AG04449 (cell line): ENCODE data around the gene MARVELD1.

Source experiments
- CTCF ChIA-PET: fragments of 350-600 bp; formaldehyde crosslinking; extraction: SDS; loops from one replicate; lab custom pipeline; 2021; ENCODE audit warnings: antibody characterized with exemption; lab: Yijun Ruan, JAX
- POLR2A ChIA-PET: fragments of 400-600, 350-600 bp; formaldehyde crosslinking; extraction: SDS; loops from one replicate; lab custom pipeline; 2020; ENCODE audit warnings: antibody characterized with exemption, inconsistent platforms; lab: Yijun Ruan, JAX
- DNase-seq: peaks from one replicate; pipeline ENCODE4 v3.0.0-alpha.2; 2010; ENCODE audit warnings: low read depth, low spot score
- H3K4me3 ChIP-seq: 2 replicates; pipeline ENCODE4 v1.5.1; 2011; ENCODE audit warnings: low read depth, mild to moderate bottlenecking, control low read depth, low read length
- TF ChIP-seq, protein P1 (sequence below): IDR thresholded peaks from one replicate; pipeline ENCODE4 v1.5.1; 2011; ENCODE audit warnings: mild to moderate bottlenecking, moderate library complexity, low read length, control low read depth, inconsistent platforms; ENCODE audit not compliant: insufficient read depth; ENCODE audit errors: missing control alignments

The MARVELD1 gene

GRCh38 chr10:97713339-97713825, at the start of gene MARVELD1:
MARVELD1 (plus strand) TSS chr10:97713730; CDS start chr10:97713877, 147 bp downstream.
- CTCF ChIA-PET = interaction anchor here (0.7 to 21.1 kb wide), 7 partner anchors 10 to 140 kb away, joined by 3 to 664 read pairs (median 117); partner anchors contain the start of genes ANKRD2, AVPI1 and ZFYVE27
- POLR2A ChIA-PET = interaction anchor here (0.6 to 3.6 kb wide), 5 partner anchors 9 to 117 kb away, joined by 3 to 46 read pairs (median 7); partner anchors contain the start of genes AVPI1 and ZFYVE27
- DNase-seq = no peak
- TF ChIP-seq, protein P1, sequence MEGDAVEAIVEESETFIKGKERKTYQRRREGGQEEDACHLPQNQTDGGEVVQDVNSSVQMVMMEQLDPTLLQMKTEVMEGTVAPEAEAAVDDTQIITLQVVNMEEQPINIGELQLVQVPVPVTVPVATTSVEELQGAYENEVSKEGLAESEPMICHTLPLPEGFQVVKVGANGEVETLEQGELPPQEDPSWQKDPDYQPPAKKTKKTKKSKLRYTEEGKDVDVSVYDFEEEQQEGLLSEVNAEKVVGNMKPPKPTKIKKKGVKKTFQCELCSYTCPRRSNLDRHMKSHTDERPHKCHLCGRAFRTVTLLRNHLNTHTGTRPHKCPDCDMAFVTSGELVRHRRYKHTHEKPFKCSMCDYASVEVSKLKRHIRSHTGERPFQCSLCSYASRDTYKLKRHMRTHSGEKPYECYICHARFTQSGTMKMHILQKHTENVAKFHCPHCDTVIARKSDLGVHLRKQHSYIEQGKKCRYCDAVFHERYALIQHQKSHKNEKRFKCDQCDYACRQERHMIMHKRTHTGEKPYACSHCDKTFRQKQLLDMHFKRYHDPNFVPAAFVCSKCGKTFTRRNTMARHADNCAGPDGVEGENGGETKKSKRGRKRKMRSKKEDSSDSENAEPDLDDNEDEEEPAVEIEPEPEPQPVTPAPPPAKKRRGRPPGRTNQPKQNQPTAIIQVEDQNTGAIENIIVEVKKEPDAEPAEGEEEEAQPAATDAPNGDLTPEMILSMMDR = no peak
- H3K4me3 ChIP-seq = peak within 1 kb of the TSS; percentile 69

DNA sequence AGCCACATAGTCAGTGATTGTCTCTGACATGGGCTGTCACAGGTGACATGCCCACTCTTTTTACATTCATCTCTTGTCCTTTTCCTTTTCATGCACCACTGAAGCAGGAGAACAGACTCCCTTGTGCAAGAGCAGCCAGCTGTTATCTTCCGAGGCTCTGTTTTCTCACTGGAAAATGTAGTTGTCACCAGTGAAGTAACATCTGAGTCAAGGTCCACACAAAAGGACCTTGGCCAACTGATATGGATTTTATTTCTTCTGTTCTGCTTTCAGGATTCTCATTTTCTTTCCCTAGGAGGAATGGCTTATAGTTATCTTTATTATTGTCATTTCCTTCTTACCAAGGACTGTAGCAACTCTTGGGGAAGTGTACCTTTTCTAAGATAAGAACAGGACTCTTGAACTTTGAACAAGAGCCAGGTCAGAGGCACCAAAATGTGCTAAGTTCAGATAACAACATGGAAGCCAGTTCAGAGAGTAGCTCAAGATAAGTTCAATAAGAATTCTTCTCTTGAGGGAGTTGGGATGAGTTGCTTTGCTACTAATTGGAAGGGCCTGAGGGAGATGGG, 49.2 kb upstream of the MARVELD1 start:
- ChIA-PET CTCF (interaction anchor here (9.0 kb wide), 1 partner anchor 13 kb away, joined by 94 read pairs; no protein-coding TSS in a partner anchor), POLR2A (no interaction called here)
- H3K4me3 ChIP-seq = no peak overlapping the region
- TF ChIP-seq, protein P1 = no peak
- DNase-seq = no peak

- ChIA-PET POLR2A (no interaction called here), CTCF (interaction anchor here (1.1 to 9.0 kb wide), 3 partner anchors 10 to 47 kb away, joined by 3 to 94 read pairs (median 4); partner anchors contain the start of gene MARVELD1)
- no peak for DNase-seq
- no peak overlapping the region for H3K4me3 ChIP-seq
- TF ChIP-seq, protein P1 = no peak
These were observed 46.5 kb upstream of the MARVELD1 start for GRCh38 chr10:97666992-97667391.

DNA sequence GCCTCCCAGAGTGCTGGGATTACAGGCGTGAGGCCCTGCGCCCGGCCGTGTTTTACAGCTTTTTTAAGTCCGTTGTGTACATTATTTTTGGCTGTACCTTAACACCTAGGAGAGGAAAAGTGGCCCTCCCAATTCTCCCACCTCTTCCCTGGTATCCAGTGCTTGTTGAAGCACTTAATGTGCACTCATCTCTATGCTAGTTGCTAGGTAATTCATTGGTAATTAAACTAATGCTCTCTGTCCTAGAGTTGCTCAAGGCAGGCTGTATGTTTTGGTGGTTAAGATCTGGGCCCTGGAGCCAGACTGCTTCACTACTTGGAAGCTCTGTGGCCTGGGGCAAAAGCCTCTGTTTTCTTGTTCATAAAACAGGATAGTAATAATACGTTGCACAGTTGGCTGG, 46.1 kb upstream of the MARVELD1 start:
- no peak overlapping the region for H3K4me3 ChIP-seq
- POLR2A ChIA-PET = no interaction called here
- no peak for DNase-seq
- TF ChIP-seq, protein P1 = no peak
- CTCF ChIA-PET = interaction anchor here (1.1 to 9.0 kb wide), 3 partner anchors 10 to 46 kb away, joined by 3 to 94 read pairs (median 4); partner anchors contain the start of gene MARVELD1

- no peak for DNase-seq
- H3K4me3 ChIP-seq = no peak overlapping the region
- TF ChIP-seq, protein P1 = no peak
- POLR2A ChIA-PET = interaction anchor here (1.0 kb wide), 1 partner anchor 10 kb away, joined by 3 read pairs; no protein-coding TSS in a partner anchor
- CTCF ChIA-PET = interaction anchor here (1.4 to 9.0 kb wide), 3 partner anchors 8 to 62 kb away, joined by 4 to 94 read pairs (median 4); no protein-coding TSS in a partner anchor
These were observed 44.0 kb upstream of the MARVELD1 start for GRCh38 chr10:97669571-97669970.
